Measurements from ENCODE around the gene CCL20.
"Not testable (repeated sequence)": the region's sequence is repeated elsewhere in the genome, so short reads cannot be mapped to it uniquely, and the experiment has no call there.

Gene CCL20, protein sequence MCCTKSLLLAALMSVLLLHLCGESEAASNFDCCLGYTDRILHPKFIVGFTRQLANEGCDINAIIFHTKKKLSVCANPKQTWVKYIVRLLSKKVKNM

DNA sequence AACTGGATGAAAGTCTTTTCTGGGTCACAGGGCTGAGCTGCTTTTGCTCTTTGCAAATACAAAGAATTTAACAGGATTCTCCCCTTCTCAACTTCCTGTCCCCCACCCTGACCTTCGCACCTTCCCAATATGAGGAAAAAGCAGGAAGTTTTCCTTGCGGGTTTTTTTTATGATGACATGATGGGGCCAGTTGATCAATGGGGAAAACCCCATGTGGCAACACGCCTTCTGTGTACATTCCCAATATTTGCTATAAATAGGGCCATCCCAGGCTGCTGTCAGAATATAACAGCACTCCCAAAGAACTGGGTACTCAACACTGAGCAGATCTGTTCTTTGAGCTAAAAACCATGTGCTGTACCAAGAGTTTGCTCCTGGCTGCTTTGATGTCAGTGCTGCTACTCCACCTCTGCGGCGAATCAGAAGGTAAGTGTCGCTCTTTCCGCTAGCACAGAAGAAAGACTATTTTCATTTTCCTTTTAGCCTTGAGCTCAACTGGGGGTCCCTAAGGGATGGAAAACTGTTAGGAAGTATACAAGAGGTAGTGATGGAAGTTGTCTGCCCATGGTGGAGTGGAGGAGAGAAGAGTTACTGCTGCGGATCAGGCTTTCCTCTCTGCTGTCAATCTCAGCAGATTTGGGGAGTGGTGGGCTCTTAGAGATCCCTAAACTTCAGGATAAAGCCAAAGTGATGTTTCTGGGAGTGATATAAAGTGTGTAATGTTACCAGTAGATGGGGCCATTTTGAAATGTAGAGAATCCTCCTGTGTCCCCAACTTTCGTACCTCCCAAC, at the start of gene CCL20:
TSS of gene CCL20 (plus strand) at position 281 of the 792 bp plus-strand sequence. CDS start at position 351, 70 bp downstream.
- DNase-seq (ENCODE audit: low spot score), result peak; percentile 24

DNA sequence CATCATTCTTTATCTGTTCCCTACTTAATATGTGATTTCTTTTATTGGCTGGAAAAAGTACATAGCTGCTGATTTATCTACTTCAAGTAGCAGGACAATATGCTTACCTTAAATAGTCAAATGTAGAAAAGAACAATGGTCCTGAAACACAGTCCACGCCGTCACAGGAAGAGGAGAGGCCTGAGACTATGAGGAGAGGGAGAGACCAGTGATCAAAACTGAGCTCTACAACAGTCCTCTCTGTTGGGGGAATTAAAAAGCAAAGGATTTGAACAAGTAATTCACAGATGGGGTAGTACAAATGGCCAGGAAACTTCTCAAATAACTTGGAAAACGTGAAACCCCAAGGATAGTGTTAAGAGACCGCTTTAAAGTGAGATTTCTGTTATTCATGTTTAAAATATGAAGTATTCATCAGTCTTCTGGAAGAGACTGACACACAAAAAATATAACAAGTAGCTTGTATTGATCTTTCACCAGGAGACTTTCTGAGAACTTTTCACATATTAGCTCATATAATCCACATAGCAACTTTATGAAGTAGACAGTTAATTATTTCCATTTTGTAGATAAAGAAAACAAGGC, 47.8 kb upstream of the CCL20 start:
- no peak for DNase-seq (ENCODE audit: low spot score)

DNA sequence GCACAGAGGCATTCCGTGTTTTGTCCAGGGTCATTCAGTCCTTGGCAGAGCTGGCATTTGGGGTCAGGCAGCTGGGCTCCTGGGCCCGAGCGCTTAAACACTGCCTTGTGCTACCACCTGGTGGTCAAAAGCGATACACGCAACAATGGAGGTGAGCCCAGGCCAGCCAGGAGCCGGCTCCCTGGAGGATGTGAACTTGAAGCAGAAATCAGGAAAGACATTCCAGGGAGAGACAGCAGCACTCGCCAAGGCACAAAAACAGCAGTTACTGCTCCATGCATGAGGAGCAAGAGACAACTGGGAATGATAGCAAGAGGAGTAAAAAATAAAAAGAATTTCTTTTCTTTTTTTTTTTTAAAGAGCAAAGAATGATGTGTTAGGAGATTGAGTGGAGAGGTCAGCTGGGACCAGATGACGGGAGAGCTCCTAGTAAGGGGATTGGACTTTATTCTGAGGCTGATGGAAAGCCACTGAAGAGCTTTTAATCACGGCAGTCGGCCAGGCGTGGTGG, 47.2 kb upstream of the CCL20 start:
- DNase-seq (ENCODE audit: low spot score), result peak; percentile 60

DNA sequence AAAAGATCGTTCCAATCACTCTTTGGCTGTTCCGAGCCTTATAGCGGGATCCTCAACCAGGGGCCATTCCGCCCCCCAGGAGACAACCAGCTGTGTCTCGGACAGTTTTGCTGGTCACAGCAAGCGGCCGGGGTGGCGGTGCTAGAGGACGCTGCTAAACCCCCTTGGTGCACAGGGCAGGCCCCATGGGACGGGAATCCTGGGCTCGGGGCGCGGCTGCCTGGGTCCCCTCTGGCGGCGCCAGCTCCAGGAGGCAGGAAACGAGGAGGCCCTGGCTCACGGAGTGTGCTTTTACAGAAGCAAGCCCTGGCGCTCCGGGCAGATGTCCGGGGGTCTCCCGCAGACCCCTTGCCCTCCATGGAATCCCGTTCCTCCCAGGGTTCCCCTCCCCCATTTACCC, 45.8 kb upstream of the CCL20 start:
- no peak for DNase-seq (ENCODE audit: low spot score)

DNA sequence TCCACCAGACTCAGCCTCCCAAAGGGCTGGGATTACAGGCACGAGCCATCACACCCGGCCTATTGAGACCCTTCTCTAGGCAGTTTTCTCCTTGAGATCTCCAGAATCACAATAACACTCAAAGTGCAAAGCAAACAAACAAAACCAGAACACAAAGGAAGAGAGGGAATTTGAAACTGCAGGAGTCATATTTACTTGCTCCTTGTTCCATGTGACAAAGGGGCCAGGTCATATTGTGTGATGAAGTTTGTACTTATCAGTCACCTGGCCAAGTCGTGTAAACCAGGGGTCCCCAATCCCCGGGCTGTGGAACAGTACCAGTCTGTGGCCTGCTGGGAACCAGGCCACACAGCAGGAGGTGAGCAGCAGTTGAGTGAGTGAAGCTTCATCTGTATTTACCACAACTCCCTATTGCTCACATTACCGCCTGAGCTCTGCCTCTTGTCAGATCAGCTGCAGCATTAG, 41.4 kb upstream of the CCL20 start:
- no peak for DNase-seq (ENCODE audit: low spot score)

DNA sequence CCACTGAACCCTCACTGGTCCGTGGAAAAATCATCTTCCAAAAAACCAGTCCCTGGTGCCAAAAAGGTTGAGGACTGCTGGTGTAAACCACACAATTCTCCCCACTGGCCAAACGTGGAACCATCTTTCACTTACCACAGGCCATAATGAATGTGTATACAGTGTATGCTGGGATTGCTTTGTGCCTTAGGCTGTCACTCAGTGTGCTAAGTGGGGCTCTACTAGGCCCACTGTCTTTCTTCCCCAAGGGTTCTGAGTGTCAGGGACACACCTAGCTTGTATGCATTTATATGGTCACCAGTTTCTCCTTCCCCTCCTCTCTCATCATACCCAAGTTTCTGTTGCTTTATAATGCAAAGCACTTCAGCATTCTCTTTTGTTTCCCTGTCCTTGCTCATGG, 40.7 kb upstream of the CCL20 start:
- DNase-seq (ENCODE audit: low spot score), result no peak

DNA sequence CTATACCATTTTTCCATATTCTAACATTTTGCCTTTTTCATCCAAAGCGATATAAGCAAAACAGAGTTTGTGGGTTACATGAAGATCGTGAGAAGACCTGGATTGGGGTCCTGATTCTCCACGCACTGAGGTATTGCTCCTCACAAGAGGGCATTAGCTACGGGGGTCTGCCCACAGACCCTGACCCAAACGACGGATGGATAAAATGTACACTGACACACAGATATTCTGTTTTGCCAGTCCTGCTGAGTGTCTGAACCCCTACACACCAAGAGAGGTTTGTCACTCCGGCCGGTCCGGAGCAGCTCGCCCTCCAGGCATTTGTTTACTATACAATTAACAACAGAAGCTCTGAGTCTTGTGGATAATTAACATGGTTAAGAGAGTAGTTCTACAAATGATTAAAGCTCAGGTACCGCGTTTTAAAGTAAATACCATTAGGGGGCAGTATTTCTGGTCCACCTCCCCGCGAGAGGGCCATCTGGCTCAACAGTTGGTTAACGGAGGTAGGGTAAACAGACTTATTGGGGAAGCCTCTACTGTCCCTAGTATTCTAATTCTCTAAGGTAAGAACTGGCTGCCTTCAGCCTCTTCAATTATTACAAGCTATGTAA, 39.5 kb upstream of the CCL20 start:
- peak; percentile 23 for DNase-seq (ENCODE audit: low spot score)

DNA sequence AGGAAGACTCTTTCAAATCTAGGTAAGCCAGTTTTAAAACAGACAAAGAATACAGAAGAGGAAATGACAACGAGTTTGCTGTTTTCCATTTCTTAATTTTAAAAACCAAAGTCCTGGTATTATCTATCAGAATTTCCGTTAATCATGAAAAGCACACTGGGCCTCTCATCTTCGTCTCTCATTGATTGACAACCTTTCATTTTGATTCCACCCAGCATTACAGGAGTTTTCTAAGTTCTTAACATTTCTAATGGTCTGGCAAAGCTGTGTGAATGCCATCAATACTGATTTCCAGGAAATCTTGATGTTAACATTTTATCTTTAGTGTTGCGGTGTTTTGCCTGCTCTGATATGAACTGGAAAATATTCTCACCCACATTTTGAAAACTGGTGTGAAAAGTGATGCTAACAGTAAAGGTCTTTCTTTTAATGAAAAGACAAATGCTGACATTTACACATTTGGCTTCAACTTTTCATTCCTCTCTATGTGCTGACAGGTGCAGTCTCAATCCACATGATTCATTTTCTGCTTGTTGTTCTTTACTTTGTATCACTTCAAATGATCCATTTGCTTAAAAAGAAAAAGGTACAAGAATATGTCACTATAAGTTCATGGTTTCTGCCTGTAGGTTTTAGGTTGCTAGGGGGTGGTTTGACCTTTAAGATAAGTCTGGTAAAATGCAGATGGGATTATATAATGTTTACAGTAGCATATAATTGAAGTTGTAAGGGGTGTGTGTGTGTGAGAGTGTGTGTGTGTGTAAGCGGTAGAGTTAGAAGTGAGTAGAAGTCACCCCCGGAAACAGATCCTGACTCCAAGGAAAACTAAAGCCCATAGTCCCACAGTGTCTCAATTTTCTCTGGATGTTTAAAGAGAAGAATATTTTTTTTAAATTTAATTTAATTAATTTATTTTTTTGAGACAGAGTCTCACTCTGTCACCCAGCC, 38.5 kb upstream of the CCL20 start:
- DNase-seq (ENCODE audit: low spot score), result no peak

DNA sequence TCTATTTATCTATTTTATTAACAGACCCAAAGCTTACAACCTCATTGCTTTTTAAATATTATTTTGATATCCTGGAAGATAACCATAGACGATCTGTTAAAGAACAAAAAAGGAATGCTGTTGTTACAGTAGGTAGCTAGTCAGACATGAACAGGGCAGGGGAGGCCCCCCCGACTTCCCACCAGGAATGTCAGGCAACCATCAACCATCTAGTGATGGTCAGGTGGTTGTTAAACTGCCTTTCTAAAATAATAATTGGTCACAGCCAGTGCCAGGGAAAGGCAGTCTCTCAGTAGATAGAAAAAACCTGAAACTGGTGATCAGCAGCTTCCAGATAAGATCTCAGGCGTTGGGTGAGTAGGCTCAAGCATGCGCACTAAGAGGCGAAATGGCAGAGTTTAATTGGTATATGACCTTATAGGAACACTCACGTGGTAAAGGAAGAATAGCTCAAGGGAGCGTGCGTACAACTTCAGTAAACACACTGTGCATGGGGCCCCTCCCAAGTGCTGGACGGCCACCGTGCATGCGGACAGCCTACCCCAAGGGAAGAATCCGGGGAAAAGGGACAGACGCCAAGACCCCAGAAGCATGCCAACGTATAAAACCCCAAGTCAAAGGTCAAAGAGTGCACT, 32.5 kb upstream of the CCL20 start:
- no peak for DNase-seq (ENCODE audit: low spot score)

DNA sequence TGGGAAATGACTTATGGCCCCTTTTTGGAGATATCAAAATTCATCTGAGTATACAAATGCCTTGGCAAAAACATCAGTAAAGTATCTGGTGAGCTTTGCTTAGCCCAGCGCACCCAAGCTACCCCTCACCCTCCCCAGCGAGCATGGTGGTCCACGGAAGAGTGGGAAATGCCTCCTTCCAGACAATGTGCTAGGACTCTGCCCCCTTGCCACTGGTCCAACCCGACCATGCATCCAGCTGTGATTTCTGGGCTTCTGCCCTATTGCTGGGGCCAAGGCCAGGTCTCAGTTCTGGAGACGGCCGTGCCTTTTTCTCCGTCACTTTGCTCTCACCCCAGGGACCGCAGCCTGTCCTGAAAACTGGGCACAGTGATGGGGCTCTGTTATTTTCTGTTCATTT, 31.8 kb upstream of the CCL20 start:
- no peak for DNase-seq (ENCODE audit: low spot score)

DNA sequence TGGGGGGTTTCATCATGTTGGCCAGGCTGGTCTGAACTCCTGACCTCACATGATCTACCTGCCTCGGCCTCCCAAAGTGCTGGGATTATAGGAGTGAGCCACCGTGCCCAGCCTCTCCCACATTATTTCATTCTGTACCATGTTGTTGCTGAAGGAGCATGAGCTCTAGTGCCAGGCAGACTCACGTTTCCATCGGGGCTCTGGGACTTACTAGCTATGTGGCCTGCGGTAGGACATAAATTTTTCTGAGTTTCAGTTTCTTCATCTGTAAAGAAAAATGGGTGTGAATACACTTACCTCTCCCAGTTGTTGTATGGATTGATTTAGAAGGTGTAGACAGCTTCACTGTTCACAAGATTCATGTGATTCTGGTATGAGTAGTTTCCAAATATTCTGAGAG, 30.8 kb upstream of the CCL20 start:
- DNase-seq (ENCODE audit: low spot score), result no peak

DNA sequence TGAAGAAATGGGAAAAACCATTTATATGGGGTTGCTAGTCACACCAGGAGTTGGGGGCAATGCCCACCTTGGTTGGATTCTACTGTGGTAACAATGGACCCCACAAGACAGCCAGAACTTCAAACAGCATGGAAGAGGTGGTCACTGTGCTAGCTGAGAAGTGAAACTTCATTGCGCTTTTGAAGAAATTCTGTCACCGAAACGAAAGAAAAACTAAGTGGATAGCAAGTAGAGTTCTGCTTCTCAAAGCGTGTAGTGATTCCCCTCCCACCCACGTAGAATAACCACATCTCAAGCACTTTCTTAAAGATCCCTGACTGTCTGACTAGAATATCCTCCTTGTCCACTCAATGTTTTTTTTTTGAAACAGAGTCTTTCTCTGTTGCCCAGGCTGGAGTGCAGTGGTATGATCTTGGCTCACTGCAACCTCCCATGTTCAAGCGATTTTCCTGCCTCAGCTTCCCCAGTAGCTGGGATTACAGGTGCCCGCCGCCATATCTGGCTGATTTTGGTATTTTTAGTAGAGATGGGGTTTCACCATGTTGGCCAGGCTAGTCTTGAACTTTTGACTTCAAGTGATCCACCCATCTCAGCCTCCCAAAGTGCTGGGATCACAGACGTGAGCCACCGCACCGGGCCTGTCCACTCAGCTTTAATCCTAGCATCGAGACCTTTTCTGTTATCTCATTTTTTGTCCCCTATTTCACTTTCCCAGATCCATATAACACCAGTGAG, 30.1 kb upstream of the CCL20 start:
- peak; percentile 34 for DNase-seq (ENCODE audit: low spot score)

DNA sequence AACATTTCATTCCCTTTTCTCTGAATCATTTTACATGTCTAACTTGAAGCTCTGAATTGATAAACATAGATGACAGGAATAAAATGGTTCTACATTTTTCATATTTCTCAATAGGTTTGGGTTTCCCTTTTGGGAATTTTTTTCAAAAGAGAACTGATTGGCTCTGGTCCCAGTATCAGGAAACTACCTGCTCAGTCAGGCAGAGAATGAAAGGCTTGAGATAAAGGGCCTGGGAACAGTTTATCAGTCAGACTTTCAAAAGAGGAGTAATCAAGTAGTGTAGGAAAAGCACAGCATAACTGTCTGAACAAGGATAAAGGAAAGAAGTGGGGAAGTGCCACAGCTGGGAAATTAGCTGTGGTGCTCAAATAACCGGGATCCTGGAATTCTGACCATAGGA, 28.3 kb upstream of the CCL20 start:
- DNase-seq (ENCODE audit: low spot score), result no peak

DNA sequence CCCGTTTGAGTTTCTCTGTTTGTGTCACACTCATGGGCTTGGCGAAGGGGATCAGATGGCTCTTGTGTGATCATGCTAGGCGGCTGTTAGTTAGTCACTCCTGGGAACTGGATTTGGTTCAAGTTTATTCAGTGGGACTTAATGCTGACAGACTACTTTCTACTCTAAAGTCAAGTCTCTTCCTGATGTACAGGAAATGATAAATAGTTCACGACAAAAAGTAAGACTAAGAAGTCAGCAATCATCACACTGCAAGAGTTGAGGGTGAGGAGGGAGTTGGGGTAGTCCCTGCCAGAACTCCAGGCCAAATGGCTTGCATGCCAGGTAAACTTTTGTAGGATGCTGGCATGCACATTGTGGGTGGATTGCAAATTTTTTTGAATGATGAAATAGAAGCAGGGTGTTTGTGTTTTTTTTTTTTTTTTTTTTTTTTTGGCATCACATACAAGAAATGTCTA, 25.1 kb upstream of the CCL20 start:
- DNase-seq (ENCODE audit: low spot score), result no peak

DNA sequence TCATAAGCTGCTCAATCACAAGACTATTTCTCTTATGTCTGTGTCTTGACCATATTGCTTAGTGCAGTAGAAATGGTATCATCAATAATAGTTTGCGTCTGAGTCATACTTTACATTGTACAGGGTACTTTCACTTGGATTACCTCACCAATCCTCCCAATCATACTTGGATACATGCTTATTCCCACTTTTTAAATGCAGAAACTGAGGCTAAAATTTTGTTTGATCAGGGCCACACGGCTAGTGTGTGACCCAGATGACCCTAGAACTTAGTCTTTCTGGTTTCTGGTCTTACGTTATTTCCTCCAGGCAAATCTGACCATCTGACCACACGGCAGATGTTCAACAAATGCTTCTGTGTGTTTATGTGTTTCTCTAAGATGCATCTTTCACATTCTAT, 23.8 kb upstream of the CCL20 start:
- no peak for DNase-seq (ENCODE audit: low spot score)

DNA sequence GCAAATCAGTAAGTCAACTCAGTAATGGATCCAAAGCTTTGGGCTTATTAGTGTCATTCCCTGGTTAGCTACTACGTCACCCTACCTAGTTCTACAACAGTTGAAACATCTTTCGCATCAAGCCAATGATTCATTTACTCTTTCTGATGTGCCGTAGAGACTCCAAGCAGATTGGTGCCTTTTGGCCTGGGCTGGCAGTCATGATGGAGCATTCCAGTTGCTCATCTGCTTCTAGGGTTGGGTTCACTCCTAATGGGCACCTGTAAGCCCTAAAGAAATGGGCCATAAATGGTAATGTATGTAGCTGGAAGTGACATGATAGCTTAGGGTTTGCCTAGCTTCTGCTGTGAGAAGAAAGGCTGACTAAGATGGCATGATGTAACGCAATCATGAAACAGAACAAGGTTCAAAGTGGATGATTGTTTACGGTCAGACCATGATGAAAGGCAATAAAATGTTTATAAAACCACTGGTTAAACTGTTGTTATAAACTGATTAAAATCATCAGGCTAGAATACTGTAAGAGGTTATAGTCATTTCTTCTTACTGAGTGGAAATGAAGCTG, 20.4 kb upstream of the CCL20 start:
- DNase-seq (ENCODE audit: low spot score), result no peak

DNA sequence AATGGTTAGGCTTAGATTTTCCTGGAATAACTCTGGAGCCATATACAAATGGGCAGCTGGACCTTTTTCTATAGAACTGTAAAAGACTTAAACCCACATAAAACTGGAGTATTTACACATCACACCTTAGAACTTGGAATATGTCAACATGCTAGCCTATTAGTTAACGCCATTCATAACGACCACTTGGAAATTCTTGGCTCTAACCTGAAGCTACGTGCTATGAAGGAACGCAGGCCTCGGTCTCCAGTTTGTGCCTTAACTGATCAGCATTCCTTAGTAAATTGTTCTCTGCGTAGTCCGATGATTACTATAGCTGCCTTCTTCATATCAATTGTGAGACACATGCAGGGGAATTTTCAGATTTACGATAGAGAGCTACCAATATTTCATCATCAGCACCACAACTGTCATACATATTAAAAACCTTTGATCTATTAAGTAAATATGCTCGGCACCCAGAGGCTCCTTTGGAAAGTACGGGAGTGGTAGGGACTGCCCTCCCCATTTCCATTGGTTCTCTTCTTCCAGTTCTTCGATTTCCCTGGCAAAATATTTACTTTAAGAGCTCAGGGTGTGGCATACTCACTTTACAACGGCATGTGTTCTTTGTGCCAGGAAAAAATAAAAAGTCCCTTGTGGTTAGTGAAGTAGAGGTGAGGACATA, 17.5 kb upstream of the CCL20 start:
- no peak for DNase-seq (ENCODE audit: low spot score)

DNA sequence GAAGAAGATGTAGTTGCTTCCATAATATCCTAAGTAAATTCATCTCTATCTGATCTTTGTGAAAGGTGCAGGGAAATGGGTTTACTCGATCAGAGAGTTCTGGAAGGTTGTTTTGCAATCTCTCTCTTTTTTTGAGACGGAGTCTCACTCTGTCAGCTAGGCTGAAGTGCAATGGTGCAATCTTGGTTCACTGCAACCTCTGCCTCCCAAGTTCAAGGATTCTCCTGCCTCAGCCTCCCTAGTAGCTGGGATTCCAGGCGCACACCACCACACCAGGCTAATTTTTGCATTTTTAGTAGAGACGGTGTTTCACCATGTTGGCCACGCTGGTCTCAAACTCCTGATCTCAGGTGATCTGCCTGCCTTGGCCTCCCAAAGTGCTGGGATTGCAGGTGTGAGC, 16.9 kb upstream of the CCL20 start:
- DNase-seq (ENCODE audit: low spot score), result not testable (repeated sequence)

DNA sequence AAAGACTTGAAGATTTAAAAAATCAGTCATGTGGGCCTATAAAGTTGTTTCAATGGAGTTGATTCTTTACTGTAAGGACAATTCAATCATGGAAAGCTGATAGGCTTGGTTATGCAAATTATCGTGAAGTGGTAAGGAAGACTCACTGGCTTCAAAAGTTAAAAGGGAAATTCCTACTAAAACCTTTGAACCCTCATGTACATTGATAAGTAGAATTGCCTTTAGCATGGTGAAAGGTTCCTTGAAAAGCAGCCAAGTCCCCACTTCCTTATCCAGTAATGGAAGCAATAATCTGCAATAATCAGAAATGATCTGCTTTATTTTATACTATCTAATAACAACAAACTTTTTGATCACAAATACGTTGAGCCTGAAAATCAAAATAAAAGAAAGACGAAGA, 14.4 kb upstream of the CCL20 start:
- no peak for DNase-seq (ENCODE audit: low spot score)

DNA sequence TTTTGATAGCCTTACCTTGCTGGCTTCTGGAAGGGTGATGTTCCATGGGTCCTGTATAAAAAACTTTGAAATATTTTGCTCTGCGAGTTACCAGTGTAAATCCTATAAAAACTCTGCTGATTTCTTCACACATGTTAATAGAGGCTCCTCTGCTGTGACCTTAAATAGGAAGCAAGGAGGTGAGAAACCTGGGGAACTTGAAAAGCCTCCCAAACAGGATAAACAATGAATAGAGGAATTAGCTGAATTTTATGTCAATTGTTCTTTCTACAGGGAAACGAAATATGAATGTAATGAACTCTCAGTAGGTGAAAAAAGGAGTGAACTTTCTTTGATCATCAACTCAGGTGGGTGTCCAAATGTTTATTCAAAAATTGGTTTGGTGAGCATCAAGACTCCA, 10.8 kb upstream of the CCL20 start:
- no peak for DNase-seq (ENCODE audit: low spot score)

Measured in CD4-positive, alpha-beta T cell treated with Interleukin-2 at 100 ng/mL for 4 hours (primary cell).